NCI-H2029 treated with DMSO at 0.1 percent for 48 hours (cell line): ENCODE results near the gene PWWP2B.
"Not testable (repeated sequence)": the region's sequence is repeated elsewhere in the genome, so short reads cannot be mapped to it uniquely, and the experiment has no call there.

Experiments
- DNase-seq: peaks from one replicate; lab custom pipeline; 2025; lab: John Stamatoyannopoulos, UW

The PWWP2B gene

GRCh38 chr10:132381741-132382140 is 15.3 kb upstream of the PWWP2B start:
- DNase-seq = no peak

GRCh38 chr10:132382231-132382922 is 14.6 kb upstream of the PWWP2B start:
- DNase-seq = no peak

- no peak for DNase-seq
Observed at GRCh38 chr10:132383101-132383500, 13.9 kb upstream of the PWWP2B start.

- DNase-seq = no peak
Observed at GRCh38 chr10:132383751-132384196, 13.2 kb upstream of the PWWP2B start.

GRCh38 chr10:132384618-132385388 is 12.2 kb upstream of the PWWP2B start:
- no peak for DNase-seq

- DNase-seq = no peak
Observed at GRCh38 chr10:132385389-132385667, 11.7 kb upstream of the PWWP2B start.

GRCh38 chr10:132385721-132386418 is 11.1 kb upstream of the PWWP2B start:
- DNase-seq = no peak

GRCh38 chr10:132386419-132386831 is 10.6 kb upstream of the PWWP2B start:
- no peak for DNase-seq

GRCh38 chr10:132386896-132387295 is 10.1 kb upstream of the PWWP2B start:
- DNase-seq = not testable (repeated sequence)

GRCh38 chr10:132387764-132388210 is 9.2 kb upstream of the PWWP2B start:
- DNase-seq = no peak

- DNase-seq = no peak
Observed at GRCh38 chr10:132388891-132389432, 8.0 kb upstream of the PWWP2B start.

- DNase-seq = no peak
Observed at GRCh38 chr10:132389433-132390169, 7.4 kb upstream of the PWWP2B start.

GRCh38 chr10:132390170-132390920 is 6.7 kb upstream of the PWWP2B start:
- DNase-seq = no peak

- DNase-seq = no peak
Observed at GRCh38 chr10:132390921-132391675, 5.9 kb upstream of the PWWP2B start.

GRCh38 chr10:132391676-132392020 is 5.4 kb upstream of the PWWP2B start:
- DNase-seq = no peak

- DNase-seq = no peak
Observed at GRCh38 chr10:132392184-132392800, 4.7 kb upstream of the PWWP2B start.

GRCh38 chr10:132392811-132393694 is 3.9 kb upstream of the PWWP2B start:
- DNase-seq = no peak

GRCh38 chr10:132393695-132394181 is 3.3 kb upstream of the PWWP2B start:
- no peak for DNase-seq
